Hepatocyte (in vitro differentiated cells): ENCODE measurements around the gene ORC1. TPM values are rescaled to one million over a fixed set of nuclear protein-coding genes. Genes with fewer than 3 reads are reported as not detected.

Experiments used
- DNase-seq: peaks from one replicate; pipeline ENCODE4 v3.0.0-alpha.2; 2016; ENCODE audit warnings: low spot score
- H2AFZ ChIP-seq: fragments of 200-600 bp; sonication (generic); 2 replicates; pipeline ENCODE4 v1.6.0; 2016; ENCODE audit warnings: antibody characterized with exemption, mild to moderate bottlenecking
- H3K27ac ChIP-seq: fragments of 200-600 bp; sonication (generic); 2 replicates; pipeline ENCODE4 v1.5.1; 2016; ENCODE audit warnings: mild to moderate bottlenecking
- H3K27me3 ChIP-seq: fragments of 200-600 bp; sonication (generic); 2 replicates; pipeline ENCODE4 v1.6.1; 2016
- H3K36me3 ChIP-seq: fragments of 200-600 bp; sonication (generic); replicated peaks from 2 replicates; pipeline ENCODE4 v1.5.1; 2016; ENCODE audit warnings: low read depth; ENCODE audit not compliant: insufficient read depth
- H3K4me1 ChIP-seq: fragments of 200-600 bp; sonication (generic); 2 replicates; pipeline ENCODE4 v1.5.1; 2016; ENCODE audit warnings: mild to moderate bottlenecking, moderate library complexity; ENCODE audit not compliant: insufficient read depth
- H3K4me2 ChIP-seq: fragments of 200-600 bp; sonication (generic); 2 replicates; pipeline ENCODE4 v1.6.0; 2016
- H3K4me3 ChIP-seq: fragments of 200-600 bp; sonication (generic); 2 replicates; pipeline ENCODE4 v1.5.1; 2016; ENCODE audit warnings: mild to moderate bottlenecking
- H3K79me2 ChIP-seq: fragments of 200-600 bp; sonication (generic); 2 replicates; pipeline ENCODE4 v1.6.0; 2017; ENCODE audit warnings: mild to moderate bottlenecking
- H3K9me2 ChIP-seq: fragments of 200-600 bp; sonication (generic); replicated peaks from 2 replicates; pipeline ENCODE4 v1.6.0; 2017; ENCODE audit warnings: mild to moderate bottlenecking; ENCODE audit not compliant: insufficient read depth
- H3K9me3 ChIP-seq: fragments of 200-600 bp; sonication (generic); 2 replicates; pipeline ENCODE4 v1.5.1; 2016; ENCODE audit warnings: low read depth, mild to moderate bottlenecking
- H4K20me1 ChIP-seq: fragments of 200-600 bp; sonication (generic); 2 replicates; pipeline ENCODE4 v1.6.0; 2016; ENCODE audit warnings: mild to moderate bottlenecking; ENCODE audit not compliant: insufficient read depth, poor library complexity, severe bottlenecking
- CTCF ChIP-seq: fragments of 200-600 bp; sonication (generic); IDR thresholded peaks from 2 replicates; pipeline ENCODE4 v1.5.1; 2016; ENCODE audit warnings: antibody characterized with exemption, mild to moderate bottlenecking; ENCODE audit not compliant: poor library complexity
- EZH2 ChIP-seq: fragments of 200-600 bp; sonication (generic); IDR thresholded peaks from 2 replicates; pipeline ENCODE4 v1.6.1; 2016; ENCODE audit warnings: antibody characterized with exemption, mild to moderate bottlenecking, borderline replicate concordance
- EZH2phosphoT487 ChIP-seq: fragments of 200-600 bp; sonication (generic); IDR thresholded peaks from one replicate; pipeline ENCODE4 v1.6.1; 2018; ENCODE audit warnings: antibody characterized with exemption, mild to moderate bottlenecking, low read depth, moderate library complexity; ENCODE audit not compliant: unreplicated experiment, severe bottlenecking
- WGBS: methylation state at CpG from one replicate; pipeline ENCODE4 v1.1.6; 2016; ENCODE audit warnings: low lambda C conversion rate; ENCODE audit errors: missing lambda C conversion rate; 5-methylcytosine and 5-hydroxymethylcytosine counted together
- polyA plus RNA-seq: library from polyadenylated mRNA; unstranded; fragments of >200 nt; fragmentation: Nextera tagmentation; extraction: Ambion mirVana; gene quantifications from 2 replicates; pipeline ENCODE4 v1.2.1, GENCODE V29; 2016
- total RNA-seq: library from RNA; depleted of rRNA; stranded (reverse); fragments of >200 nt; gene quantifications from 2 replicates; pipeline ENCODE4 v1.2.3, GENCODE V29; 2014

The ORC1 gene
- total and polyA plus RNA-seq, 2 experiments from 2014 or later, result 1.3 to 2.6 TPM

GRCh38 chr1:52358851-52359497 lies 45.2 kb downstream of the ORC1 start:
- peaks cover 10% of the 10 kb centered on the region for H3K79me2 ChIP-seq
- no peak for DNase-seq
- no peaks in the 10 kb centered on the region for H3K36me3 ChIP-seq
- H3K9me3 ChIP-seq, result no peaks in the 10 kb centered on the region
- H4K20me1 ChIP-seq, result no peaks in the 10 kb centered on the region
- H3K9me2 ChIP-seq, result no peaks in the 10 kb centered on the region
- no peak overlapping the region for H2AFZ ChIP-seq
- TF ChIP-seq EZH2phosphoT487 (no peak), EZH2 (no peak), CTCF (no peak)
- no peak overlapping the region for H3K4me3 ChIP-seq
- H3K27me3 ChIP-seq, result no peaks in the 10 kb centered on the region
- no peak overlapping the region for H3K27ac ChIP-seq
- no peak overlapping the region for H3K4me2 ChIP-seq
- no peaks in the 10 kb centered on the region for H3K4me1 ChIP-seq
- WGBS, result 96% methylated on average over 16 of the region's 18 CpGs

GRCh38 chr1:52357397-52357796 lies 46.8 kb downstream of the ORC1 start:
- 98% methylated on average over 9 of the region's 9 CpGs for WGBS
- H3K9me3 ChIP-seq, result no peaks in the 10 kb centered on the region

GRCh38 chr1:52356818-52357355 lies 47.3 kb downstream of the ORC1 start:
- TF ChIP-seq EZH2 (no peak), CTCF (no peak), EZH2phosphoT487 (no peak)

More at GRCh38 chr1:52357397-52357796, 46.8 kb downstream of the ORC1 start:
- Histone ChIP-seq H2AFZ (no peak overlapping the region), H3K27ac (no peak overlapping the region), H3K27me3 (no peaks in the 10 kb centered on the region), H3K79me2 (no peaks in the 10 kb centered on the region), H3K36me3 (no peaks in the 10 kb centered on the region), H4K20me1 (no peaks in the 10 kb centered on the region), H3K4me3 (no peak overlapping the region), H3K4me1 (no peaks in the 10 kb centered on the region), H3K4me2 (no peak overlapping the region), H3K9me2 (no peaks in the 10 kb centered on the region)
- no peak for DNase-seq
- TF ChIP-seq CTCF (no peak), EZH2phosphoT487 (no peak), EZH2 (no peak)

More at GRCh38 chr1:52356818-52357355, 47.3 kb downstream of the ORC1 start:
- Histone ChIP-seq H3K4me2 (no peak overlapping the region), H4K20me1 (no peaks in the 10 kb centered on the region), H2AFZ (no peak overlapping the region), H3K36me3 (no peaks in the 10 kb centered on the region), H3K79me2 (no peaks in the 10 kb centered on the region), H3K9me3 (no peaks in the 10 kb centered on the region), H3K9me2 (no peaks in the 10 kb centered on the region), H3K27me3 (no peaks in the 10 kb centered on the region), H3K27ac (no peak overlapping the region), H3K4me1 (no peaks in the 10 kb centered on the region), H3K4me3 (no peak overlapping the region)
- DNase-seq, result no peak
- 94% methylated on average over 8 of the region's 8 CpGs for WGBS
